ENCODE data around the gene ARG2.
A peak's percentile ranks its signal among the peaks of the same experiment; 100 is the strongest.

The ARG2 gene

GRCh38 chr14:67581643-67582042 lies 38.1 kb upstream of the ARG2 start:
- Histone ChIP-seq H3K4me2 (ENCODE audit: low read depth, low read length) (no peak overlapping the region), H3K27ac (ENCODE audit: low read length) (no peak overlapping the region), H3K4me1 (ENCODE audit: low read length) (no peaks in the 10 kb centered on the region), H3K4me3 (ENCODE audit: low read length) (no peak overlapping the region), H4K20me1 (ENCODE audit: insufficient read depth, low read length) (no peaks in the 10 kb centered on the region), H3K9me3 (replicated peaks; ENCODE audit: insufficient read depth, low read length) (no peaks in the 10 kb centered on the region), H3F3A (ENCODE audit: insufficient read depth, low read length) (no peaks in the 10 kb centered on the region), H3K9me2 (replicated peaks; ENCODE audit: insufficient read depth, low read length) (no peaks in the 10 kb centered on the region), H3K79me2 (ENCODE audit: low read length) (no peaks in the 10 kb centered on the region), H3K9ac (ENCODE audit: low read length) (no peak overlapping the region), H3K36me3 (replicated peaks; ENCODE audit: insufficient read depth, low read length) (no peaks in the 10 kb centered on the region), H3K27me3 (replicated peaks; ENCODE audit: insufficient read depth, low read length) (no peaks in the 10 kb centered on the region), H2AFZ (ENCODE audit: low read length) (no peak overlapping the region)
- TF ChIP-seq CTCF (IDR thresholded peaks at IDR 0.05; ENCODE audit: low read length) (no peak), EZH2phosphoT487 (IDR thresholded peaks at IDR 0.05; ENCODE audit: low read length) (no peak), EZH2 (optimal IDR thresholded peaks at IDR 0.05; ENCODE audit: low read depth, low read length) (no peak)
- no peak for DNase-seq

GRCh38 chr14:67582061-67582460 lies 37.7 kb upstream of the ARG2 start:
- Histone ChIP-seq H3K27ac (ENCODE audit: low read length) (no peak overlapping the region), H3K4me1 (ENCODE audit: low read length) (no peaks in the 10 kb centered on the region), H3K79me2 (ENCODE audit: low read length) (no peaks in the 10 kb centered on the region), H3K36me3 (replicated peaks; ENCODE audit: insufficient read depth, low read length) (no peaks in the 10 kb centered on the region), H3K9ac (ENCODE audit: low read length) (no peak overlapping the region), H3K9me3 (replicated peaks; ENCODE audit: insufficient read depth, low read length) (no peaks in the 10 kb centered on the region), H4K20me1 (ENCODE audit: insufficient read depth, low read length) (no peaks in the 10 kb centered on the region), H3K4me2 (ENCODE audit: low read depth, low read length) (no peak overlapping the region), H2AFZ (ENCODE audit: low read length) (no peak overlapping the region), H3K27me3 (replicated peaks; ENCODE audit: insufficient read depth, low read length) (no peaks in the 10 kb centered on the region), H3K9me2 (replicated peaks; ENCODE audit: insufficient read depth, low read length) (no peaks in the 10 kb centered on the region), H3F3A (ENCODE audit: insufficient read depth, low read length) (no peaks in the 10 kb centered on the region), H3K4me3 (ENCODE audit: low read length) (no peak overlapping the region)
- no peak for TF ChIP-seq CTCF (IDR thresholded peaks at IDR 0.05; ENCODE audit: low read length)
- TF ChIP-seq EZH2phosphoT487 (IDR thresholded peaks at IDR 0.05; ENCODE audit: low read length), result no peak
- TF ChIP-seq EZH2 (optimal IDR thresholded peaks at IDR 0.05; ENCODE audit: low read depth, low read length), result no peak
- no peak for DNase-seq

GRCh38 chr14:67583711-67584644 lies 35.7 kb upstream of the ARG2 start:
- TF ChIP-seq CTCF (IDR thresholded peaks at IDR 0.05; ENCODE audit: low read length), result peak; percentile 55
- no peak for TF ChIP-seq EZH2 (optimal IDR thresholded peaks at IDR 0.05; ENCODE audit: low read depth, low read length)
- no peak for TF ChIP-seq EZH2phosphoT487 (IDR thresholded peaks at IDR 0.05; ENCODE audit: low read length)
- Histone ChIP-seq H3K79me2 (ENCODE audit: low read length) (no peaks in the 10 kb centered on the region), H3K9me2 (replicated peaks; ENCODE audit: insufficient read depth, low read length) (no peaks in the 10 kb centered on the region), H3K4me1 (ENCODE audit: low read length) (no peaks in the 10 kb centered on the region), H3K9ac (ENCODE audit: low read length) (no peak overlapping the region), H3K27me3 (replicated peaks; ENCODE audit: insufficient read depth, low read length) (no peaks in the 10 kb centered on the region), H3K36me3 (replicated peaks; ENCODE audit: insufficient read depth, low read length) (no peaks in the 10 kb centered on the region), H4K20me1 (ENCODE audit: insufficient read depth, low read length) (no peaks in the 10 kb centered on the region), H3F3A (ENCODE audit: insufficient read depth, low read length) (no peaks in the 10 kb centered on the region), H2AFZ (ENCODE audit: low read length) (no peak overlapping the region), H3K9me3 (replicated peaks; ENCODE audit: insufficient read depth, low read length) (no peaks in the 10 kb centered on the region), H3K4me2 (ENCODE audit: low read depth, low read length) (no peak overlapping the region), H3K27ac (ENCODE audit: low read length) (no peak overlapping the region), H3K4me3 (ENCODE audit: low read length) (no peak overlapping the region)
- peak; percentile 18 for DNase-seq
